NCI-H510A (cell line): Measurements from ENCODE around the gene RTN4RL1.
A peak's percentile ranks its signal among the peaks of the same experiment; 100 is the strongest.

Experiments used
- DNase-seq: peaks from one replicate; lab custom pipeline; 2025; lab: John Stamatoyannopoulos, UW

RTN4RL1 gene, protein sequence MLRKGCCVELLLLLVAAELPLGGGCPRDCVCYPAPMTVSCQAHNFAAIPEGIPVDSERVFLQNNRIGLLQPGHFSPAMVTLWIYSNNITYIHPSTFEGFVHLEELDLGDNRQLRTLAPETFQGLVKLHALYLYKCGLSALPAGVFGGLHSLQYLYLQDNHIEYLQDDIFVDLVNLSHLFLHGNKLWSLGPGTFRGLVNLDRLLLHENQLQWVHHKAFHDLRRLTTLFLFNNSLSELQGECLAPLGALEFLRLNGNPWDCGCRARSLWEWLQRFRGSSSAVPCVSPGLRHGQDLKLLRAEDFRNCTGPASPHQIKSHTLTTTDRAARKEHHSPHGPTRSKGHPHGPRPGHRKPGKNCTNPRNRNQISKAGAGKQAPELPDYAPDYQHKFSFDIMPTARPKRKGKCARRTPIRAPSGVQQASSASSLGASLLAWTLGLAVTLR

DNA sequence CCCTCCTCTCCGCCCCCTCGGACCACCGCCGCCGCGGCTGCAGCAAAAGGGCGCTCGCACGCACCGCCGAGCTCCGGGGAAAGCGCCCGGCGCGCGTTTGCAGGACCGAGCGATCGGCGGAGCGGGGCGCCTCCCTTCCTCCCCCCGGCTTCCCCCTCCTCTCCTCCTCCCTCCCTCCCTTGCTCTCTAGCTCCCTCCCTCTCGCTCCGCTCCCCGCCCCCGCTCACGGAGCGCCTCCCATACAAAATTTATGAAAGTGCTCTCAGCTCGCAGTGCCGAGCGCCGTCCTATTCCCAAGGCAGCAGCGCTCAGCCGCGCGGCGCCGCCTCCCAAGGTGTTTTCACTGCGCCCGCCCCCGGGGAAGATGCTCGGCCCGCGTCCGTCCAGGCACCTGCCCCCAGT lies at the start of gene RTN4RL1:
Gene RTN4RL1, minus strand, starts transcription at position 115 of the 402 bp plus-strand sequence. CDS start 469 bp downstream, outside the sequence.
- peak; percentile 46 for DNase-seq

DNA sequence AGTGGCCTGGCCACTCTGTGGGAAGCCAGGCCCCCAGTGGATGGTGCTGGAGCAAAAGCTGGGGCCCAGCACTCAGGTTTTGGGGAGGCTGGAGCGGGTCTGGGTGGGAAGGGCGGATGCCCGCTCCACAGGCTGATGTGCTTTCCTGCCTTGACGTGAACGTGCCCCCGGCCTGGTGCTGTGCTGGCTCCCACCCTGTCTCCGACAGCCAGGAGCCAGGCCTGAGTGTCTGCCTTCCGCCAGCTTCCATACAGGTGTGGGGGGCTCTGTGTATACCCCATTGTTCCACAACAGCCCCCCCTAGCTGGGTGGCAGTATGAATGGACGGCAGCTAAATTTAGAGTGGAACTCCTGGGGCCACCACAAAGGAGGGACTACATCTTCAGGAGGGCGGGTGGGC lies 49.8 kb upstream of the RTN4RL1 start:
- DNase-seq, result no peak

DNA sequence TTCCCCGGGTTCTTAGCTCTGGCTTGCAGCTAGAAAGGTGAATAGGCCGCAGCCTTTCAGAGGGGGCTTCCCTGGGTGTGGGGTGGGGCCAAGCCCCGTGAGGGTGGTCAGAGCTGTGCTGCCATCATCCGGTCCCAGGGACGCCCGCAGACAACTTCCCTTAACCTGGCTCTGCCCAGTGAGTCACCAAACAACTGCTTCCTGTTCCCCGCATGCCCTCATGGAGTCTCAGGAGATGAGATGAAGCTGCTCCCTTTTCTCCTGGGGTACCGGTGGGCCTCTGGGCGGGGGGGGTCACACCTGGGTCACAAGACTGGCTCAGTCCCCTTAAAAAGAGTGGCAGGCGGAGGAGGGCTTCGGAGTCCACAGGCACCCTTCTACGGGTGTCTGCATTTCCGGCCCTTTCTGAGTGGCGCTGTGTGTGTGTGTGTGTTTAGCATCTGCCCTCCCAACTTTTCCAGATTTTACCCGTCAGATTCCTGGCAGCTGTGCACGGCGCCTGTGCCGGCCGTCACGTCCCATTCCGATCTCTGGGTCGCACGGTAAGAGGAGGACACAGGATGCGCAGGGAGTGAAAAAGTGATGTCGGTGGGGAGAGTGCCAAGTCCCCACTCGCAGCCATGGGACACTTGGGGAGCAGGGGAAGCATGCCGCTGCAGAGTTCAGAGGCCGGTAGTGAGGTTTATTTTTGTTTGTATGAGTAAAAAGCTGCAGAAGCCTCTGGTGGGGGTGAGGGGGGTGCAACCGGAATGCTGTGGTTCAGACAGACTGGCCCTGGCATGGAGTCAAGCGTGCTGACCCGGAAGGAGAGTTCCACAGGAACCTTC lies 46.5 kb upstream of the RTN4RL1 start:
- DNase-seq, result no peak

DNA sequence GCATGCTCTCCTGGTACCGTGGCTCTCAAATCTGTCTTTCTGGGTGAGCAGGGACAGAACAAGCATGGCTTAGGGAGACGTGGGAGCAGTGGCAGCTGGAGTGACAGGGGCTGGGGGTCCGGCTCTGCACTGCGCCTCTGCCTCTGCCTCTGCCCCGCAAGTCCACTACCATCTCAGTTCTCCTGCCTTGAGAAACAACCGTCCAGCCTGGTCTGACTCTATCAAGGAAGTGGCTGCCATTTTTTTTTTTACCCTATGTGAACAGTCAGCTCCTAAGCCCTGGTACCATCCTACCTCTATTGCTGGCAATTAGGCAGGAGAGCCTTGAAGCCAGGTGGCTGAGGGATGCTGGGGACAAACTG lies 45.9 kb upstream of the RTN4RL1 start:
- DNase-seq, result no peak

DNA sequence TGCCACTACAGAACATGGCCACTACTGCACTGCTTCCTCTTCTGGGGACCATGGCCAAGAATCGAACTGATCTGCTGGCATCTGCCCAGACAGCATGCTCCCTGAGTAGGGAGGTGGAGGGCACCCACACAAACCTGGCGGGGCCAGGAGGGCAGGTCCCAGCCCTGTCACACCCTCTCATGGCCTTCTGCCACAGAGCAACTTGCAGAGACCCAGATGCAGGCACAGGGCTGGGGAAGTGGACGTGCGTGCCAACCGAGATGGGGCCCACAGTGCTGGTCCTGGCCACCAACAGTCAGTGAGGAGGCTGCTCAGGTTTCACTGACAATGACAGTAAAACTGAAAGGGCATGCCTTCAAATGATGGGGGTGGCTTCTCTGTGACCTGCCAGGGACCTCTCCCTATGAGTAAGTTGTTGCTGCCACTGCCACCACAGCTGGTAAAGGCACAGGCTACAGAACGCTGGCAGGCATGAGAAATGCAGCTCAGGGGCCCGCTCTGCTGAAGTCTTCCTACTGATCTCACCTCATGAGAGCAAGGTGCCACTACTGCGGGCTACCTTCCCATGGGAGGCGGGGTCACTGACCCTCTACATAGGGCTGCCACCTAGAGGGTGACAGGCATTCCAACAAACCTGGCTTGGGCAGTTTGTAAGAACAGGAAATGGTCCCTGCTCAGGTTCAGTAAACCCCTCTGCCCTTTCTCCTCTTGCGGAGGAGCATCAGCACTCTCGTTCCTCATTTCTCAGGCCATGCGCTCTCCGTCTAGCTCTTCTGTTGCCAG lies 45.3 kb upstream of the RTN4RL1 start:
- no peak for DNase-seq

DNA sequence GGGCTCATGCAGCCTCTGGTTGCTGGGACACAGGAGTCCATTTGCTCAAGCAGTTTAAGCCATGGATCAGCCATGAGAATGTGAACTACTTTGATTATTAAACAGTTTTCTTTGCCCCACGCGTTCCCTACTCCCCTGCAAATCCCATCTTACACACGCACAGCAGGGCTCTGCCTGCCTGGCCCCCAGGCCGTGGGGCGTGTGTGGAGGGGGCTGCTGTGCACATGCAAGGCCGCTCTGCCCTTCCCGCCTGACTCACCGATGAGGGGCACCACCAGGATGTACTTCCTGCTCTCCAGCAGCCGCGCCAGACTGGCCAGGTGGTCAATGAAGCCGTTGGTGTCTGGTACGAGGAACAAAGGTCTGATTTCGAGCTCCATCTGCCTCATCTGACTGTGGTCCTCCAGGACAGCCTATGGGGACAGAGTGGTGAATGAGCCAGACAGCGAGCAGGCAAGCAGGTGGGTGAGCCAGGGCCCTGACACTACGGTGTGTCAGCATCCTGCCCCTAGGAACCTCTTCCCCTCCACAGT lies 43.5 kb upstream of the RTN4RL1 start:
- no peak for DNase-seq

DNA sequence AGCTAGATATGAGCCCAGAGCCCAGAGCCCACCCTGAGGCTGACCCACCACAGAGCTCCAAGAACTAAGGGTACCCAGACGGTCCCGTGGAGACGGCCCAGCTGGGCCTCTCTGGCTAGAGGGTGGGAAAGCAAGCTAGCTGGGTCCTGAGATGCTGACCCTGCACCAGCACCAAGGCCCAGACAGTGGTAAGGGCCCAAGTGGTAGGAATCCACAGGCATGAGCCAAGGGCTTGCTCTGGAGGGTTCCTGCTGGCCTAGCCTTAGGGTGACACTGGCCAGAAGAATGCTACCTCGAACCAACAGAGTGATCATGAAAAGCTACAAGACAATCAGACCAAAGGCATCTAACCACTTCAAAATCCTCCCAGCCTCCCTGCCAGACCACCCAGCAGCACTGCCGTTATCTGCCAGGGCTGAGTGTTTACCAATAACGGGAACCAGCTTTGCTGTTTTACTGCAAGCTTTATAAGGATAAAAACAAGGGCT lies 42.9 kb upstream of the RTN4RL1 start:
- no peak for DNase-seq

DNA sequence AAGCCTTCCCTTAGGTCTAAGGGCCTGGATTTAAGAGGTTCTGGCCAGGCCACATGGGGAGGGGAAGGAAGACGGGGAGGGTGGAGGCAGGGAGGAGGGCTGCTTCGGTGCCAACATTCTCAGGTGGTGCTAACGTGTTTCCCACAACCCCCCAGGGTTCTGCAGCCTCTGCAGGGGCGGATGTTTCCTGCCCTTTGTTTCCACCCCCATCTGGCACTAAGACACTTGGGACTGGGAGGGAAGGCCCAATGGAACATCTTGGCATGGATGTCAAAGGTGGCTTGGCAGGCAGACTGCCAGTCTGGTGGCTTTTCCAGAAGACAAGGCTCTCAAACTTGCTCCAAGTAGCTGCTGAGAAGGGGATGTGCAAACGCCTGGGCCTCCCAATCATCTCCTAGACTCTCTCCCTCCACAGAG lies 42.5 kb upstream of the RTN4RL1 start:
- no peak for DNase-seq

DNA sequence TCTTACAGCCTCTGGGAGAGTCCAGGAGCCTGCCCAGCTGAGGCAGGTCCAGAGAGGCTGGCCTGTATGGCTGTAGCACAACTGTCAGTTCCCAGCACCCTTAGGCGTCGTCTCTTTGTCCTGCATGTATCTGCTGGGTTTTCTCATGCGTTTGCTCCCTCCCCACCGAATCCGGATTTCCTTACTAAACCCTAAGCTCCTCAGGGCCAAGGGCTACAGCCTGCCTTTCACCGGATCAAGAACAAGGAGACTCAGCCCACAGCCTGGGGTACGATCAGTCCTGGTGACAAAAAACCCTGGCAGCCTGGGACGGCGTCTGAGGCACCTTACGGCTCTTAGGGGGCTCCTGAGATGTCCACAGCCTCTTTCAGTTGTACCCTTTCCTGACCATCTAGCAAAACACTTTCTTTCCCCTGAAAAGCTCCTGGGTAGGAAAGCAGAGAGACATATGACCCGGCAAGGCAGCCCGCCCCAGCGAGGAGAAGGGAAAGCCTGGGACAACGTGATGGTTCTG lies 42.0 kb upstream of the RTN4RL1 start:
- DNase-seq, result no peak

DNA sequence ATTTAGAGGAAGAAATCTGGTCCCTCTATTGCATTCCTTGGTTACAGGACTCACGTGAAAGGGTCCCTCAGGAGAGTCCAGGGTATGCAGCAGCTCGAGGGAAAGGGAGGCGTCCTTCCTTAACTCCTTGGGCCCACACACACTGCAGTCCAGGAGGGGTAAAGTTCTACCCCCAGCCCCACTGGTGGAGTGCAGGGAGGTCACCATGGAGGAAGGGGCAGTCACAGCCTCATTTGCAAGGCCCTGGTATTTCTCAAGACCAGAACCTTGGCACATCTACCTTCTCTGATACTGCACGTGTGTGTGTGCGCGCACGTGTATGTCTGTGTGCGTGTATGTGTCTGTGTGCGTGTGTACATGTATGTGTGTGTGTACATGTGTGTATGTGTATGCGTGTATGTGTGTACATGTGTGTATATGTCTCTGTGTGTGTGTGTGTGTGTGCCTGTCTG lies 40.8 kb upstream of the RTN4RL1 start:
- no peak for DNase-seq

DNA sequence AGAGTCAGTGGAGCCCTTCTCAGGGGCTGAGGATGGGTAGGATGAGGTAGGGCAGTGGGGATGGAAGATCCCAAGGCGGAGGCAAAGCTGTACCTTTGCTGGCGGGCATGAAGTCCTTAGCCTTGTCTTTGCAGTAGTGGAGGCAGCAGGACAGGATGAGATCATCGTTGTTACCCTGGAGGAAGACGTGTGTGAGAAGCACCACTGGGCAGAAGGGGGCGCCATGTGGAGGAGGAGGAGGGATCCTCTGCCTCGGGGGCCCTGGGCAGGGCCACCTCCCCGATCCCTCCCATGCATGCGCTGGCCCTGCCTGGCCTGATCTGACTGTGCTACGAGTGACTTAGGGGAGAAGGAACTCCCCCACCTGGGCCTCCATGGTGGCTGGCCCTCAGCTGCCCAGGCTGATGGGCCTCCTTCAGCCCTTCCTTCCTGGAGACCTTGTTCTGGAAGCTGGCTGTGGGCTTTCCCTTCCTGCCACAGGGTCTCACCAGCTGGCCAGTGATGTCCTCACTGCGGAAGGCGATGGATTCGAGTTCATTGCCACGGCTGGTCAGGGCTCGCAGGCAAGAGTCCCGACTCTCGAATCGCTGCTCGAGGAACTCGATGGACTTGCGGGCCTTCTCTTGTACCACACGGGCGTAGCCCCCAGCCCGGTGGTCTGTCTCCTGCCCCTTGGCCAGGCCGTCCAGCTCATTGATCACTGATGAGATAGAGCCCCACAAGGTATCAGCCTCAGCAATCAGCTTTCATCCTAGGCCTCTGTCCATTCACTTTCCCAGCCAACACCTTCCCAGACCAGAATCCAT lies 40.0 kb upstream of the RTN4RL1 start:
- no peak for DNase-seq

DNA sequence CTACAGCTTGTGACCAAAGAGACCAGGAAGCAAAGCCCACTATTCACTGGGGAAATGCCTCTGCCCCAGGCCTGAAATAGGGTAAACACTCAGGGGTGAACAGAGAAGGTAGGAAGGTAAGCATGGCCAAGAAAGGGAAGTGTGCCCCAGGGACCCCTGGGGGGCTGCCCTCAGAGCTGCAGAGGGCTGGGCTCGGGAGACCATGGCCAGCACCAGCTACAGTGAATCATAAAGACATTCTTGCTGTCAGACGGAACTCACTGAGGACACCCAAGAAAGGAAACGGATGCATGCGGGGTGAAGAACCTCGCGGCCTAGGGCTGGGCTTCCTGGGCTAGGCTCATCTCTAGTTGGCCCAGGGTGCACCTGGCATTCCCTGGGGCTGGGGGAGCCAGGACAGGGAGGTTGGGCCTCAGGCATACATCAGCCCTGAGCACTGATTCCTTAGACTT lies 39.4 kb upstream of the RTN4RL1 start:
- no peak for DNase-seq

DNA sequence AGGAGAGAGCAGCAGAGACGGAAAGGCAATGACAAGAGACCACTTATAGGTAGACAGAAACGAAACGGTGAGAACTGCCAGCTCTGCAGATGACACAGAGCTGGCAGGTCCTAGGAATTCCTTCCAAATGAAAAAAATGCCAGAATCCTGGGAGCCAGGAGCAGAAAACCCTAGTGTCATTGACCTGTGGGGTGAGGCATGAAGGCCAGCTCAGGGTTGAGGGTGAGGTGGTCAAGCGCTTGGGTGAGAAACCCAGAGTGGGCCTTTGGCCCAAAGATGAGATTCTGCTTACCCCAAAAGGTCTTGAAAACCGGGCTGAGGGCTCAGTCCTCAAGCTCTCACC lies 39.0 kb upstream of the RTN4RL1 start:
- no peak for DNase-seq

DNA sequence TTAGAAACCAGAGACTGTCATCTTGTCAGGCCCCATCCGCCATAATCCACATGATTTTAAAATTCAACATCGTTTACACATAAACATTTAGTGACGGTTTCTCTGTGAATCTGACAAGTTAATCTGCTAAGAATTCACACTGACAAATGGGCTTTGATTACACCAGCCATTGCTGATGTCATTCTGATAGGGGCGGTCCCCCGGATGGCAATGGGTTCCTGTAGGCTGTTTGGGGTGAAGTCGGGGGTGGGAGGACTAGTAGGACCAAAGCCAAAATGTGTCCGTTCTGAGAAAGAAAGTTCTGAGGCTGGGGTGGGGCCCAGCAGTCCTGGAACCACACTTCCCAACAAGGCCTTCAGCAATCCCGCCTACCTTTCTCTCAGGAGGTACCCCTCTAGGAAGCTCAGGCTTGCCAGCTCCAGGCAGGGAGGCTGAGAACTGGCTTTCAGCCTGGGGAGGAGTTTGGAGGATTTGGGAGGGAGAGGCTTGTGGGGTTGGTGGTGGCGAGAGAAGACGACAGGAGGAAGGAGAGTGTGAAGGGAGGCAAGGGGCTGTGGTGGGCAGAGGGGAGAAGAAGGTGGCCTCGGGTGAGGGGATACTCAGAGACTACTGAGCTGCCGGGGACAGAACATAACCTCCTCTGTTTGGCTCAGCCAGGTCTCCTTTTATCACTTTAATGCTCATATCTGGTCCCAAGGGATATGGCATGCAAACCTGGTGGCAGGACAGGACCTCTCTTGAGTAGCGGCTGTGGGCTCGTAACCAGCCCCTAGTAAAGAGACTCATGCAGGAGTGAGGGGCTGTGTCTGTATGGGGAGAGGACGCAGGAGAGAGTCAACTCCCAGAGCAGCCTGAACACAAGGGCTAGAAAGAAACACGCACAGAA lies 38.4 kb upstream of the RTN4RL1 start:
- DNase-seq, result no peak

DNA sequence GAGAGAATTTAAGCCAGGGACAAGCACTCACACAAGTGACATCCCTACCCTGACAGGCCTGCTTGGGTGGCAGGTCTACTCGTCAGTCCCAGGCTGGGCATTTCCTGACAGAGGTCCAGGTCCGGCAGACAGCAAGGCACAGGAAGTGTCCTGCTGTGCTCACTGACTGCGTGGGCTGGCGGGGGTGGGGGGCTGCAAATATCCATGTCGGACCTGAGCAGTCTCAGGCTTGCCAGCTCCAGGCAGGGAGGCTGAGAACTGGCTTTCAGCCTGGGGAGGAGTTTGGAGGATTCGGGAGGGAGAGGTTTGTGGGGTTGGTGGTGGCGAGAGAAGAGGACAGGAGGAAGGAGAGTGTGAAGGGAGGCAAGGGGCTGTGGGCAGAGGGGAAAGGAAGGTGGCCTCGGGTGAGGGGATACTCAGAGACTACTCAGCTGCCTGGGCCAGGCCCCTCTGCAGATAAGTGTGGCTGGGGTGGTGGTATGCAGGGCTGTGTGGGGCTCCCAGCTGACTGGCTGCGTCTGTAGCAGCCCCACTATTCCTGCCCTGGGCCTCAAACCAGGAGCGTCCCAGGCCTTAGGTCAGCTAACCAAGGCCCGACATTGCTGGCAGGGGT lies 37.5 kb upstream of the RTN4RL1 start:
- no peak for DNase-seq

DNA sequence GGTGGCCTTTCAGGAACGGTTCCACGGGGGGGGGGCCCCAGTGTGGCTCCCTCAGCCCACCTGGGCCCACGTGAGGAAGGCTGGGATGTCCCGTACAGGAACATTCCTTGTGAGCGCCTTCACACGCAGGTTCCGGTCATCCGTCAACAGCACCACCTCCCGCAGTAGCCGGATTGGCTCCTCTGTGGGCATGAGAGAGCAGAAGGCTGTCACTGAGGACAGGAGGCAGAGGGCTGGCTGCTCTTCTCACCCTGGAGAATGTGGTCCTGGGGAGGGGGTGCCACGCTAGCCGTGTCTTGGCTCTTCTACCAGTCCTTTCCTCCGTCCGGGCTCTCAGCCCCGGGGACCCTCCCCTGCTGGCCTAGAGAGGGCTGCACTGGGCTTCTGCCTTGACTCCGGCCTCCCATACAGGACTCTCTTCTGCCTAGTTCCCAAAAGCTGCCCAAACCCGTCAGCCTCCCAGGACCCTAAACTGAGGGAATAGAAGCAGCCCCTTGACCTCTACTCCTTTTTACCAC lies 36.4 kb upstream of the RTN4RL1 start:
- DNase-seq, result no peak

DNA sequence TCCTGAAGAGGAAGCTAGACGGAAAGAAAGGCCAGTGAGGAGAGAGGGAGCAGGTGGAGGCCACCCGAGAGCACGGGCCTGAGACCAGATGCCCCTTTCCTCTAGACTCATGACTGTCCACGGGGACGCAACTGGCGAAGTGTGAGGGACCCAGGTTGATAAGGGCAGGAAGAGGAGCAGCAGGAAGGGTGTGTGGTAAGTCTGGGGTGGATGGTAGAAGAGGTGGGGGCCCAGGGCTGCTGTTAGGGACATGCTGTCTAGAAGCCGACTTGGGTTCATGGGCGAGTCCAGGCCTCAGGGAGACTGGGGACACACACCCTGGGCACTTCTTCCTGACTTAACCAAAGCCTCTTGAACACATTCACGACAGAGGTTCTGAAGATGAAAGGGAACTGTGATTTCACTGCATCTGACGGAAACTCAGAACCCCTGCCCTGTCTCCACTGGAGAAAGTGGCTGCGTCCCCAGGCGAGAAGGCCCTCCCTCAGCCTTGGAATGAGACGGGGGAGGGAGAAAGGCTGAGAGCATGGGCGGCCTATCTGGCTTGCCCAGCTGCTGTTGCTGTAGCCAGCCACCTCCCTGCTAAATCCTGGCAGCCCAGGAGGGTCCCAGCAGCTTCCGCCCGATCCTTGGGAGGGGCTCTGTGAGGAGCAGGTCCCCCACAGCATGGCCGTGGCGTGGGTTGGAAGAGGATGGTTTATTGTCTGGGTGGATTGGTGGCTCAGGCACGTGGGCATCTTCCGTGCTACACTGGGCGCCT lies 35.7 kb upstream of the RTN4RL1 start:
- DNase-seq, result no peak

DNA sequence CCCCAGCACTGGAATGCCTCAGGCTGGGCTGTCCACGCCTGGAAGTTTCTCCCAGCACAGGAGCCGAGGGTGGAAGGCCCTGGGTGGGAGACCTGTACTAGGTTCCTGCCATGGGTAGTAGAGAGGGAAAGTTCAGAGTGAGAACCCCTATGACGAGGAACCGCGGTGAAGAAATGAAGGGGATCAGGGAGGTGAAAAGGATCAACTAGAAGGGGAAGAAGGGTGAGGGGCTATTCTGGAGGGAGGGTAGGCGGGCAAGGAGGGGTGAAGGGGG lies 35.2 kb upstream of the RTN4RL1 start:
- DNase-seq, result no peak
